ENCODE data around the gene OTOF.
"Not testable (repeated sequence)": the region's sequence is repeated elsewhere in the genome, so short reads cannot be mapped to it uniquely, and the experiment has no call there.

The OTOF gene

DNA sequence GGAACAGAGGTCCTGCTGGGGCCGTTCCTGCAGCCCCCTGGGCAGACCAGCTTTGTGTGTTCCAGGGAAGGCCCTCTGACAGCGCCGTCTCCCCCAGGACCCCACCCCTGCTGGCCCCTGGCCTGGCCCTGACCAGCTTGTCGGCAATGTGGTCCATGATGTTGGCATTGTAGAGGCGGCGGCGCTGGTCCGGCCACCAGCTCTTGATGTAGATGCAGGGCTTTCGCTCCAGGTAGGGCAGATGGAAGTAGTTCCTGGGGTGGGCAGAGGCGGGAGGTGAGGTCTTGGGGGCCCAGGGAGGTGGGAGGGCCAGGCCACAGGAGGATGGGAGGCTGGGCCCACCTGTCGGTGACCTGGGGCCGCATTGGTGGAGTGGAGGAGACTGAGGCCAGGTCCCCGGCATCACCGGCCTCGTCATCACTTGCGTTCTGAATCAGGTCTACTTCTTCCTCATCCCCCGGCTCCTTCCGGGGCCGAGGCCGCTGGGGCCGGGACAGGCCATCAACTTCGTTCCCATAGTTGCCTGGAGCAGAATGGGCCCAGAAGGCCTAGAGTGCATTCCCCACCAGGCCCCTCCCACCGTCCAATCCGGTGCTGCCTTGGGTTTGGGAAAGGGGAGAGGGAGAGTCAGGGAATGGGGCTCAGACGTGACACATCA lies 1.3 kb upstream of the OTOF start:
- no peak for DNase-seq

DNA sequence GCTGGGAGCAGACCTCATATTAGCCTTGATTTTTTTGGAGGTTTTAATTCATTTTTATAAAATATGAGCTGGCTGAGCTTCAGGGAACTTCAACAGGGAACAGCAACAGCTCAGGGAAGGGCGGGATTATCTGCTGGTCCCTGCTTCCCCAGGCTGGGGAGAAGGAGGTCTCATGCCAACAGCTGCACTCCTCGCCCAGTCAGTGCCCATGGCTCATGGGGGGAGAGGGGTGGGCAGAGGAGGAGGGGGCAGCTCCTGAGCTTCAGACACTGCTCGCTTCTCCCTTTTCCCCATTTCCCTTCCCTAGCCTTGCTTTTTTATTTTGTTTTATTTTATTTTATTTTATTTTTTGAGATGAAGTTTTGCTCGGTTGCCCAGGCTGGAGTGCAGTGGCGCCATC lies 442 bp upstream of the OTOF start:
- no peak for DNase-seq

DNA sequence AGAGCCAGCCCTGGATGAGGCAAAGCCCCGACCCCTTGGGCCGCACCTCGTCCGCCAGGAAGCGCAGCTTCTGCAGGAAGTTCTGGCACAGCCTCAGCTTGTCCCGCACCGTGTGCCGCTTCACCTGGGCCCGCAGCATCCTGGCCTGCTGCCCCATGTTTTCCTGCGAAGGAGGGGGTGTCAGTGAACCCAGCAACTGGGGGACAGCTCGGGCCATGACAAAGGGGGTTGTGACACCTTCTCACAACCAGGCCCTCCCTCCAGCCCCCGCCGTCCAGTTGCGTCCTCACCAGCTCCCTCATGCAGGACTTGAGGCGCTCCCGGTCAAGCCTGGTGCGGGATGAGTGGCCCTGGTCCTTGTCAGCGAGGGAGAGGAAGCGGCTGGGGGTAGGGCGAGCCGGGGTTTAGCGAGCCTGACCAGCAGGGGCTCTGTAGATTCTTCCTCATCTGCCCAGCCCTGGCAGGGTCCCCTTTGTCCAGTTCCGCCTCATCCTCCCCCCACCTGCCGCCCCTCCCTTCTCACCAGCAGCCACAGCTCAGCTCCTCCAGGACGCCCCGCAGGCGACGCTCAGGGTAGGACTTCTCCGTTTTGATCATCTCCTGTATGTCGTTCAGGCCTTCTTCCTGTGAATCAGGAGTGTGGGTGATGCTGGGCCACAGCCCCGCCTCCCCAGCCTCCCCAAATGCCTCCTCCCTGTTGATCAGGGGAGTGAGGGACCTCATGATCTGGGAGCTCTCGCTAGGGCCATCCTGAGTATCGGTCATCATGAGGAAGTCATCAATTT lies 606 bp downstream of the OTOF start:
- DNase-seq, result peak; percentile 9

DNA sequence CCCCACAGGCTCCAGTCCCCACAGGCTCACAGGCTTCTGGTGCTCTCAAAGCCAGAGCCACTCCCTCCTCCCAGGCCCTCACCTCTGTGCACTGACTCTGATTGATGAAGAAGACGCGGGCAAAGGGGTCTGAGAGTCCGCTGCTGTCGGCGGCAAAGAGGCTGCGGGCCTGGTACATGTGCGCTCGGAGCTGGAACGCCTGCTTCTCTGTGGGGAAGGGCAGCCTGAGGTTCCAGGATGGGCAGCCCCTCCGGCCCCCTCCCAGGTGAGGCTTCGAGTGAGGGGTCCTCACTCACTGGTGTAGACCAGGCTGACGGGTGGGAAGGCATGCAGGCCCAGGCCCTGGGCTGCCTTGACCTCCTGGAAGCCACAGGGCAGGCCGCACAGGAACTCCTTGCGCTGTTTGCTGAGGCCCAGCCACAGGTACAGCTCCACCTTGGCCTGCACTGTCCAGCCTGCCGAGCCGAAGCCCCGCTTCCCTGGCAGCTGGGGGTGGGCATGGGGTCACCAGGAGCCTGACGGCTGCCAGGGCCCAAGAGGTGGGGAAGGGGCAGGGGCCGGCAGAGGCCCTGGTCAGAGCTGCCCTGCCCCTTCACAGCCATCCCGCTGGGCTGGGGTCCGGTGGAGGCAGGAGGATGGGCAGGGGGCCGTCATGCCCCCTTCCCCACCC lies 2.0 kb downstream of the OTOF start:
- DNase-seq, result no peak

DNA sequence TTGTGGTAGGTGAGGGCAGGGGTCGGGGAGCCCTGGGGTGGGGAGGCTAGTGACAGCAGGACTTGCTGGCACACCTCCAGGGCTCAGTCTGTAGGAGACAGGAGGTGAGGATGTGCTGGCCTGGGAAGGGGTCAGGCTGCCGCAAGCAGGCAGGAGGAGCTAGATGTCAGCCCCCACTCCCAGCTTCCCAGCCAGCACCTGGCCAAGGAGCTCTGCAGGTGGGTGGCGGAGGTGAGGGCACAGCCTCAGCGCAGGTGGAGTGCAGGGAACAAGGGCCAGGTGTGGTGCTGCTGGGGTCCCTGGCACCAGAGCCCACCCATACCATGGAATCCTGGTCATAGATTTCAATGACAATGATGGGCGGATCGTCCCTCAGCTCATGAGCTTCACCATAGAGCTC lies 2.9 kb downstream of the OTOF start:
- no peak for DNase-seq

DNA sequence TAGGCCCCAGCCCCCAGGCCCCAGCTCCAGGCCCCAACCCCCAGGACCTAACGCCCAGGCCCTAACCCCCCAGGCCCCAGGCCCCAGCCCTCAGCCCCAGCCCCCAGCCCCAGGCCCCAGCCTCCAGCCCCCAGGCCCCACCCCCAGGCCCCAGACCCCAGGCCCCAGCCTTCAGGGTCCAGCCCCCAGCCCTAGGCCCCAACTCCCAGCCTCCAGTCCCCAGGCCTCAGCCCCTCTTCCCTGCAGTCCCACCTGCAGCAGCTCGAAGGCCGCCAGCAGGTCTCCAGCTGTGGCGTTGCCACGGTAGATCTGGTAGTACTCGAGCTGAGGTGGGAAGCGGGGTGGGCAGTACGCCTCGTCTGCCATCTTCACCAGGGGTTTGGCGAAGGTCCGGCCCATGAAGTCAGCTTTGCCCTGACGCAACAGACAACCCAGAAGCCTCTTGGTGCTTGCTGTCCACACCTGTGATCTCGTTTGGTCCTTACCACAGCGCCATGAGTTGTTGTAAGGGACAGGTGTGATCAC lies 3.6 kb downstream of the OTOF start:
- DNase-seq, result no peak

DNA sequence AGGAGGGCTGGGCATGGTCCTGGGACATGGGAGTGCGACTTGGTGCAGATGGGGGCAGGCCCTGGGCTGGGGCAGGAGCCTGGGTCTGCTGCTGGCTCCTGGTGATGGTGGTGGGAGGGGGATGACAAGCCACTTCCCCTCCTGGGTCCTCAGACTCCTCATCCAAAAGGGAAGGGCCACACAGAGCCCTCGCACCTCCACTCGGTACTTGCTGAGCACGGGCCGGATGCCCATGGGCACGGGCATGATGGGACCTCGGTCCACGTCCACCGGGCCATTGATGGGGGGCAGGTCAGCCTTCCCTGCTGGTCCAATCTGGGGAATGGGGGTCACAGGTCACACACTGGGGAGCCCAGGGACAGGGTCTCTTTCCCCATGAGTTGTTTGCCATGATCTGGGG lies 4.1 kb downstream of the OTOF start:
- DNase-seq, result no peak

DNA sequence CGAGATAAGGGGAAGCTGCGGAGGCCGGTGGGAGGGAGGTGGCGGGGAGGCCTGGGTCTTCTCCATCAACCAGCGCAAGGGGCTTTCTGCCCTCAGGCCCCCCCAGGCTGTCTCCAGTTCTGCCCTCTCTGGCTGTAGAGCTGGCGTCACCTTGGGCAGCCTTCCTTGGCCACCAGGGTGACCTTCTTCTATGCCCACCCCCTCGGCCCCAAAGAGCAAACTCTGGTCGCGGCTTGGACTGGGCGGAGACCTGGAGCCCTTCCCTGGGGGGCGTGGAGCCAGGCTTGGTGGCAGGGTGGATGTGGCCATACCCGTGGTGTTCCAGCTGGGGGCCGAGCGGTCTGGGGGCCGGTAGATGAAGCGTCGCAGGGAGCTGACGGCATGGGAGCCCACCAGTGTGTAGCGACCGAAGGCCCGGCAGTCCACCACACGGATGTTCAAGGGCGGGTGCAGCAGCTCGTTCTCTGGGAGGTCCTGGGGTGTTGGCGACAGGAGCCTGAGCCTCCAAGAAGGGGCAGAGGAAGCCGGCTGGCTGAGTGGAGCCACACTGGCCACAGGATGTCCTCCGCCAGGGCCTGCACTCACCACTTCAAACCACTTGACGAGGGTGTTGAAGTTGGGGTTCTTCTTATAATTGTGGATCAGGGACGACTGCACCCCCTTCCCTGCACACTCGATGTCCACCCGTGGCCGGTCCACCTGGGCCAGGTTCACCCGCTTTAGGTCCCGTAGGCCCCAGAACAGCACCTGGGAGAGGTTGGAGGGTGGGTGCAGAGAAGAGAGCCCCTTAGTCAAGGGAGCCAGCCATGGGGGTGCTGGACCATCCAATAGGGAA lies 4.9 kb downstream of the OTOF start:
- DNase-seq, result no peak

DNA sequence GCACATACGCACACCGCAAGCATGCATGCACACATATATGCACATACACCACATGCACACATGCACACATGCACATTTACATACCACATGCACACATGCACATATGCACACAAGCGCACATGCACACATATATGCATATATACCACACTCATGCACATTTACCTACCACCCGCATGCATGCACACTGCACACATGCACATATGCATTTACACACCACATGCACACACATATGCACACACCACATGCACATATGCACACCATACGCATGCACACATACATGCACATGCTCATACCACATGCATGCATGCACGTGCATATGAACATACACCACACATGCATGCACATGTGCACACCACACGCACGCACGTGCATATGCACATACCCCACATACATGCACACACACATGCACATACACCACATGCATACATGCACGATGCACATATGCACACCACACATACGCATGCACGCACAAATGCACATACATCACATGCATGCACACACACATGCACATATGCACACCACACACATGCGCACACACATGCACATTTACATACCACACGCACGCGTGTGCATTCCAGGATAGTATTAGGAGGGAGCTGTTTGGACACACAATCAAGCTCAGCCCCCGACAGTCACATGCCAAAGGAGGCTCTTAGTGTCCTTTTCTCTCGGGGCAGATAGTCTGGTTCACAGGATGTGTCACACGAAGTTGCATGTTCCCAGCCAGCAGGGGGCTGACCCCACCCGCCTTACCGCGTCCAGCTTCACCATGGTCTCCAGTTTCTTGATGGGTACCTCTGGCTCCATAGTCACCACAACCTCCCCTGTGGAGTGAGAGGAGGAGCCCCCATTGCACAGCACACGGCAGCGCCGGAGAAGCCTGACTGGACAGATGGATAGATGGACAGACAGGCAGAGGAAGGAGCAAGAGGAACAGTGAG lies 5.9 kb downstream of the OTOF start:
- no peak for DNase-seq

DNA sequence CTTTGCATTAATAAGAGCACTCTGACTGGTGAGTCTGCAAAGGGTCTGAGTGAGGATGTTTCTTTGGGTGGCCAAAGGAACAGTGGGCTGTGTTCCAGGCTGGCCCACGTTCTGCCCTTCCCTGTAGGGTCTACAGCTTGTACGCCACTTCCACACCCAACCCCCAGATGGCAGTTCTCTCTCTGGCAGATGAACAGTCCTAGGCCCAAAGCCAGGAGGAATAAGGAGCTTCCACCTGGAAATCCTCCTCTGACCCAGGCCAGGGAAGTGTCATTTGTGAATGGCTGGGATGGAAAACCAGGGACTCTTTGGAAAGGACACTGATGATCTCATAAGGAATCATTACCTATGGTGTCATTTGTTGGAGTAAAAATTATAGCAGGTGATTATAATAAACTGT lies 6.6 kb downstream of the OTOF start:
- no peak for DNase-seq

DNA sequence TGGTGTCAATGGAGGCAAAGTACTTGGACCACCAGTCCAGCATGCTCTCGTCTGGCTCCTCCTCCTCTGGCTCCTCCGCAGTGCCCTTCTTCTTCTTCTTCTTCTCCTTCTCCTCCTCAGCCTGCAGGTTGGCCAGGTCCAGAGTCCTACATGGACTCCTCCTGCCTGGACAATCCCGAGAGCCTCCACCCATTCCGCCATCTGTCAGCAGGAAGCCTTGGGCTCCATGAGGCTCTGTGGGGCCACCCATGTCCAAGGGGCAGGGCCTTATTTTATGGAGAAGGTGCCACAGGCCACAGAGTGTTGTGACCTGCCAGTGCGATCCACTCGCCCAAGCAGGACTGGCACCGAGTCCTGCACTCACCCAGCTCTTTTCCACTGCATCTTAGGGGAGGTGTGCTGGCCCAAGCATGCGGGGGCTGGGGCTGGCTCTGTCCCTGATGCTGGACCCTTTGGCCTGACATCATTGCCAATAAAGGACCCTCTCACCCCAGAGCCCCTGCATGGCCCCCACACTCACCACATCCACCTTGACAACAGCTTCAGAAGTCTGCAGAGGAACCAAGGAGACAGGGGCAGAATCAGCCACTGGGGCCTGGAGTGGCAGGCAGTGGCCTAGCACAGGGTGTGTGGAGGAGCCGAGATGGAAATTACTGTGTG lies 7.2 kb downstream of the OTOF start:
- no peak for DNase-seq

DNA sequence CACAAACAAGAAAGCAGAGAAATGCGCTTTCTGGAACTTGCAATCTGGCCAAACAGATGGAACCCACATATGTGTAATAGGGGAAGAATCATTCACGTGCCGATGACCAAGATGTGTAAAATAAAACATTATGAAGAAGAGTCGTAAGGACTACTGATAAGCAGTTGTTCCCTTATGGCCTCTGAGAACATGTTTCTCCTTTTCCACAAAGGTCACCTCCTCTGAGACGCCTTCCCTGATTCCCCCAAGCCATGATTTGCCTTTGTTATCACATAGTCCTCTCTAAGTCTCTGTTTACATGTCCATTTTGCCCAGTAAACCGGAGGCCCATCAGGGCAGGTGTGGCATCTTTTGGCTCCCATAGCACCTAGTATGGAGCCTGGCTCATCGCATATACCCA lies 8.0 kb downstream of the OTOF start:
- no peak for DNase-seq

DNA sequence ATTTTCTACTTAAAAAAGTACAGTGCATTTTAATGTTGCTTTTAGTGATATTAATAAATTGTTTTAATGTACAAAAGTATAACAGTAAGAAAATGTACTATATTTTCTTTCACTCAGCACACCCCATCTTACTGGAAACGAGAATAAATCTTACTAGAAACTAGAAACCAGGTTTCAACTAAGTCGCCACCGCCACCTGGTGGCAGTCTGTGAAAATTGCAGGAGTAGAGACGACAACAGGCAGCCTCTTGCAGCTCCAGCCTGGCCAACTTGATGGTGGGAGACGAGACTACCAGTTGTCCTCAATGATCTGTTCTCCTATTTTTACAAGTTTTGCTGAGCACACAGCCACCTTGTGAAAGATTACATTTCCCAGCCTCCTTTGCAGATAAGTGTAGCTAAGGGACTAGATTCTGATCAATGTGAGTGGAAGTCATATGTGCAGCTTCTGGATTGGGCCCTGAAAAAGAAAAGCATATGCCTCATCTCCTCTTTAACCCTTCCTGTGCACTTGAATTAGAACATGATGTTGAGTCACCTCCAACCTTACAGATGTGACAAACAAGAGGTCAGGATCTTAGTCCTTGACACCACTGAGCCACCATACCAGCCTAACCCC lies 8.7 kb downstream of the OTOF start:
- peak; percentile 52 for DNase-seq

DNA sequence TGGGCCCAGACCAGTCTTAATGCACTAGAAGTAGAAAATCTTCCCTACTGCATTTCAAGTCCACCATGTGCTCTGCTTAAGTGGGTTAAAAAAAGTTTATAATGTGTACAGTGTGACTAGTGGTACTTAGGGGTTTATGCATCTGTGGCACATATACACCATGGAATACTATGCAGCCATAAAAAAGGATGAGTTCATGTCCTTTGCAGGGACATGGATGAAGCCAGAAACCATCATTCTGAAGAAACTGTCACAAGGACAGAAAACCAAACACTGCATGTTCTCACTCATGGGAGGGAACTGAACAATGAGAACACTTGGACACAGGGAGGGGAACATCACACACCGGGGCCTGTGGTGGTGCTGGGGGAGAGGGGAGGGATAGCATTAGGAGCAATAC lies 9.4 kb downstream of the OTOF start:
- not testable (repeated sequence) for DNase-seq

DNA sequence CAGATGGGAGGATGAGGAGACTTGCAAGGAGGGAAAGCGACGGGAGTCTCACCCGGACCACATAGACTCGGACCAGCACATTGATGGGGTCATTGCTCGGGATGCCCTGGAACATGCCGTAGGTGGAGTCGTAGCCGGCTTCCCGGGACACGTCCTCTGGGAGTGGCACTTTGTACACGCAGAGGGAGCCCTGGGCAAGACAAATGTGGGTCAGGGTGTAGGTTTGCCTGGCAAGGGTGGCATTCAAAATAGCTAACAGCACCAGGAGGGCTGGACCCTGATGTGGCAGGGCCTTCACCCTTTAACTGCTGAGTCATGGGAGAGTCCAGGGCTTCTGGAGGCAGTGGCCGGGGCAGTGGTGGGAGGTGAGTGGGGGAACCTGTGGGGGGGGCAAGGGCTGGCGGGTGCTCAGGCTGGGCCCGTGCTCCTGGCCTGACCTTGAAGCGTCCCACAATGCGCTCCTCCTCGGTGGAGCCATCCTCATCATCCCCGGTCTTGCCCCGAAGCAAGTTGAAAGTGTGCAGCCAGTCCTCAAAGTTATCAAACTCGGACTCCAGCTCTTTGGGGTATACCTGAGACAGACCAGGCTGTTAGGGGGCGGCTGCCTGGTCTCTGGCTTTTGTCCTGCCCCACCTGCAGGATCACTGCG lies 11.1 kb downstream of the OTOF start:
- DNase-seq, result no peak

DNA sequence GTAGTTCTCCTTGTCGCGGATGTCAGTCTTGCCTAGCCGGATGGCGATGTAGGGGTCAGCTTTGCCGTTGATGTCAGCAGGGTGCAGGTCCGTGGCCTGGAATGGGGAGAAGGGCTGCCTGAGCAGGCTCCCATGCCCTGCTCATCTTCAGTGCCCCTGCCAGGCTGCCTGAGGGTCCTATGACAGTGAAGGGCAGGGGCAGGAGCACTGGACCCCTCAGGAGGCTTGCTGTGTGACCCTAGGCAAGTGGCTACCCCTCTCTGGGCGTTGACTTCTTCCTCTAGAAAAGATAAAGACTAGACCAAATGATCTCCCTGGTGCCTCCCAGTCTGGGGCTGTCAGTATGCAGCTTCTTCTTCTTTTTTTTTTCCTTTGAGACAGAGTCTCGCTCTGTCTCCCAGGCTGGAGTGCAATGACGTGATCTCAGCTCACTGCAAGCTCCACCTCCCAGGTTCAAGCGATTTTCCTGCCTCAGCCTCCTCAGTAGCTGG lies 11.9 kb downstream of the OTOF start:
- DNase-seq, result no peak

DNA sequence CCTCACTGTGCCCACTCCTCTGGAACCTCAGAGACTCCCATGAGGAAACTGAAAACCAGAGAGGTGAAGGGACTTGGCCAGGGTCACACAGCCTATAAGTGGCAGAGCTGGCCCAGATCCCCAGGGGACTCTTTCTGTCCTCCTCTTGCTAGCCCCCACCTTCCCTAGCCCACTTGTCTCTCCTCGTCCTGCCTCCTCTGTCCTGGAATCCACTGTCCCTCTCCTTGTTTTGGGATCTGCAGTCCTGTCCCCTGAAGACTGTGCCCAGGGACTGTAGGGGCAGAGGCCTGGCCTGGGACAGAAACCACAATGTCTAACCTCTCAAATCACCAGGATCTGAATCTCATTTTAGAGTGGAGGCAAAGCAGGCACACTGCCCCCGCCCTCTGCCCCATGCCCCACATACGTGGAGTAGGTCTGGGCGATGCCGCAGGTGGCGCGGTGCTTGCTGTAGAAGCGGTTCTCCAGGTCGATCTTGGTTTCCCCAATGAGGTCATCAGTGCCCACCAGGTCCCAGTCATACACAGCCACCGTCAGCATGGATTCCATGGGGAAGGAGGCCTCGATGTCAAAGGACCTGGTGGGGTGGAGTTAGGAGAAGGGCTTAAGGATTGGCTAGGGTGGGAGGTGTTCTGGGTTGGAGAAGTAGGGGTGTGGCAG lies 12.5 kb downstream of the OTOF start:
- DNase-seq, result no peak

DNA sequence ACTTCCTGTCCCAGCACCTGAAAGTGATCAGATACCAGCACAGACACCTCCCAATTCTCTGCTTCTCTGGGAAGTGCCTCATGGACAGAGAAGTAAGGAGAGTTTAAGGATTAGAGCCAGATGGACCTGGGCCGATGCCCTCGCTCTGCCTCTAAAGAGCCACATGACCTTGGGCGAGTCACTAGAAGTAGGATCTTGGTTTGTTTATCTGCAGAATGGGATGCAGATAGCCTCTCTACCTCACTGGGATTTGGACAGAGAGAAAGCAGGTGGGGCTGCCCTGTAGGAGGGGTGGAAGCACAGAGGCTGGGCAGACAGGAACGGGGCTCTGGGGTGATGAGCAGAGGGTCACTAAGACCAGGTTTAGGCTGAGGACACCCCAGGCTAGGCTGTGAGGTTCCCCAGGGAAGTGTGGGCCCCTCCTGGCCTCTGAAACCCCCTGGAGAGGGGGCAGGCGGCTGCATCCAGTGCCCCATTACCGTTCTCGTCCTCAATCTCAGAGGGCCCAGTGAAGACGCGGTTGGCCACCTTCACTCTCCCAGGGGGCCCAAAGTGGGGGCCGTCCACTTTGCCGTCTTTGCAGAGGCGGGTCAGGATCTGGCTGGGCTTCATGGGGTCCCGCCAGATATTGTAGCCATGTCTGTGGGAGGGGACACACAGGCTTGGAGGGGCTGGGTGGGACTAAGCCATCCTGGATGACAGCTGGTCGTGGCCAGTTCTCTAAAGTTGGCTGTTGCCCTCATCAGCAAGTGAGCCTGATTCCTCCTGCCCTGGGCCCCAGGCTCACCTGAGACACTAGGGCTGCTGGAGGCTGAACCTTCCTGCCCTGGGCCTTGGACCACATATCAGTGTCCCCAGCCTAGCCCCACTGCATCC lies 13.3 kb downstream of the OTOF start:
- DNase-seq, result no peak
